KMS-11 (cell line): ENCODE results near the gene ITPRIPL2.

ENCODE experiments used
- H2AFZ ChIP-seq: fragments of 200-600 bp; sonication (generic); 2 replicates; pipeline ENCODE4 v1.6.1; 2016; ENCODE audit warnings: antibody characterized with exemption, mixed run types, low read depth
- H3K27ac ChIP-seq: fragments of 200-600 bp; sonication (generic); 2 replicates; pipeline ENCODE4 v1.6.1; 2016; ENCODE audit warnings: mild to moderate bottlenecking, mixed run types
- H3K27me3 ChIP-seq: fragments of 200-600 bp; sonication (generic); 2 replicates; pipeline ENCODE4 v1.6.1; 2017; ENCODE audit warnings: mild to moderate bottlenecking, low read depth, mixed run types, moderate library complexity; ENCODE audit not compliant: insufficient read depth
- H3K36me3 ChIP-seq: fragments of 200-600 bp; sonication (generic); 2 replicates; pipeline ENCODE4 v1.6.1; 2017; ENCODE audit warnings: mild to moderate bottlenecking, mixed run types; ENCODE audit not compliant: insufficient read depth
- H3K4me1 ChIP-seq: fragments of 200-600 bp; sonication (generic); 2 replicates; pipeline ENCODE4 v1.6.1; 2016; ENCODE audit warnings: mild to moderate bottlenecking, low read depth, mixed run types; ENCODE audit not compliant: poor library complexity, severe bottlenecking
- H3K4me2 ChIP-seq: fragments of 200-600 bp; sonication (generic); 2 replicates; pipeline ENCODE4 v1.7.0; 2016; ENCODE audit warnings: mild to moderate bottlenecking, mixed run types
- H3K4me3 ChIP-seq: fragments of 200-600 bp; sonication (generic); IDR thresholded peaks from 2 replicates; pipeline ENCODE4 v1.6.1; 2017; ENCODE audit warnings: low read depth, low read length, mixed read lengths; ENCODE audit not compliant: insufficient read depth
- H3K79me2 ChIP-seq: fragments of 200-600 bp; sonication (generic); 2 replicates; pipeline ENCODE4 v1.6.1; 2016; ENCODE audit warnings: low read depth, mixed run types; ENCODE audit not compliant: insufficient read depth
- H3K9ac ChIP-seq: fragments of 200-600 bp; sonication (generic); 2 replicates; pipeline ENCODE4 v1.6.1; 2016; ENCODE audit warnings: mild to moderate bottlenecking, mixed run types
- H4K20me1 ChIP-seq: fragments of 200-600 bp; sonication (generic); 2 replicates; pipeline ENCODE4 v1.6.1; 2016; ENCODE audit warnings: mild to moderate bottlenecking, mixed run types; ENCODE audit not compliant: insufficient read depth
- CTCF ChIP-seq: fragments of 200-600 bp; sonication (generic); conservative IDR thresholded peaks from 2 replicates; pipeline ENCODE4 v1.6.1; 2017; ENCODE audit warnings: low read depth, mild to moderate bottlenecking, antibody characterized with exemption, low read length, moderate library complexity, mixed read lengths

Gene ITPRIPL2

GRCh38 chr16:19132255-19132654 lies 18.5 kb downstream of the ITPRIPL2 start:
- Histone ChIP-seq H3K27me3 (no peaks in the 10 kb centered on the region), H3K4me3 (no peak overlapping the region), H3K9ac (no peak overlapping the region), H2AFZ (no peak overlapping the region), H4K20me1 (no peaks in the 10 kb centered on the region), H3K79me2 (no peaks in the 10 kb centered on the region), H3K4me1 (no peaks in the 10 kb centered on the region), H3K4me2 (no peak overlapping the region), H3K27ac (no peak overlapping the region), H3K36me3 (no peaks in the 10 kb centered on the region)
- no peak for TF ChIP-seq CTCF

- H3K27ac ChIP-seq, result no peak overlapping the region
- H3K4me1 ChIP-seq, result no peaks in the 10 kb centered on the region
- H4K20me1 ChIP-seq, result no peaks in the 10 kb centered on the region
- no peaks in the 10 kb centered on the region for H3K79me2 ChIP-seq
- H3K36me3 ChIP-seq, result no peaks in the 10 kb centered on the region
- no peak overlapping the region for H3K4me3 ChIP-seq
- TF ChIP-seq CTCF, result no peak
- no peak overlapping the region for H3K9ac ChIP-seq
- no peaks in the 10 kb centered on the region for H3K27me3 ChIP-seq
- H2AFZ ChIP-seq, result no peak overlapping the region
- no peak overlapping the region for H3K4me2 ChIP-seq
These were observed 19.1 kb downstream of the ITPRIPL2 start for GRCh38 chr16:19132898-19133297.

GRCh38 chr16:19133600-19133999 lies 19.8 kb downstream of the ITPRIPL2 start:
- Histone ChIP-seq H3K79me2 (no peaks in the 10 kb centered on the region), H3K36me3 (no peaks in the 10 kb centered on the region), H3K4me2 (no peak overlapping the region), H2AFZ (no peak overlapping the region), H4K20me1 (no peaks in the 10 kb centered on the region), H3K4me1 (no peaks in the 10 kb centered on the region), H3K27me3 (no peaks in the 10 kb centered on the region), H3K9ac (no peak overlapping the region), H3K4me3 (no peak overlapping the region), H3K27ac (no peak overlapping the region)
- TF ChIP-seq CTCF, result no peak

- no peak overlapping the region for H3K4me2 ChIP-seq
- H3K9ac ChIP-seq, result no peak overlapping the region
- no peak for TF ChIP-seq CTCF
- H3K79me2 ChIP-seq, result no peaks in the 10 kb centered on the region
- no peaks in the 10 kb centered on the region for H3K4me1 ChIP-seq
- no peaks in the 10 kb centered on the region for H3K36me3 ChIP-seq
- H3K4me3 ChIP-seq, result no peak overlapping the region
- no peak overlapping the region for H2AFZ ChIP-seq
- H3K27ac ChIP-seq, result no peak overlapping the region
- no peaks in the 10 kb centered on the region for H3K27me3 ChIP-seq
- H4K20me1 ChIP-seq, result no peaks in the 10 kb centered on the region
These were observed 21.6 kb downstream of the ITPRIPL2 start for GRCh38 chr16:19135201-19135842.
